ENCODE results near the gene KRTAP17-1.

Gene KRTAP17-1

DNA sequence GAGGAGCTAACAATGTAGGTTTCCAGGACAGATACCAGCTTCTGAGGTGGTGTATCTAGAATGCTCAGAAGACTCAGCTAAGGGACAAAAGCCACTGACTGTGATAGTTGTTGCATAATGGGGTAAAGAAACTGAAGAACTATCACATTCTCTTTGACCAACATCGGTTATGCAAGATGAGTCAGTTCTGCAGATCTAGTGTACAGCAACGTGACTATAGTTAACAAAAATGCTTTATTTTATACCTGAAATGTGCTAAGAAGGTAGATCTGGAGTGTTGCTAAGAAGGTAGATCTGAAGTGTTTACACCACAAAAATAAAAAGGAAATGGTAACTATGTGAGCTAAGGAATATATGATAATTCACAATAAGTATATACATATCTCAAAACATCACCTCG is 47.8 kb downstream of the KRTAP17-1 start (continued):
- TF ChIP-seq, protein P1, sequence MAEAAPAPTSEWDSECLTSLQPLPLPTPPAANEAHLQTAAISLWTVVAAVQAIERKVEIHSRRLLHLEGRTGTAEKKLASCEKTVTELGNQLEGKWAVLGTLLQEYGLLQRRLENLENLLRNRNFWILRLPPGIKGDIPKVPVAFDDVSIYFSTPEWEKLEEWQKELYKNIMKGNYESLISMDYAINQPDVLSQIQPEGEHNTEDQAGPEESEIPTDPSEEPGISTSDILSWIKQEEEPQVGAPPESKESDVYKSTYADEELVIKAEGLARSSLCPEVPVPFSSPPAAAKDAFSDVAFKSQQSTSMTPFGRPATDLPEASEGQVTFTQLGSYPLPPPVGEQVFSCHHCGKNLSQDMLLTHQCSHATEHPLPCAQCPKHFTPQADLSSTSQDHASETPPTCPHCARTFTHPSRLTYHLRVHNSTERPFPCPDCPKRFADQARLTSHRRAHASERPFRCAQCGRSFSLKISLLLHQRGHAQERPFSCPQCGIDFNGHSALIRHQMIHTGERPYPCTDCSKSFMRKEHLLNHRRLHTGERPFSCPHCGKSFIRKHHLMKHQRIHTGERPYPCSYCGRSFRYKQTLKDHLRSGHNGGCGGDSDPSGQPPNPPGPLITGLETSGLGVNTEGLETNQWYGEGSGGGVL (tag by site-specific recombination; IDR thresholded peaks at IDR 0.05) = no peak
- no peak for TF ChIP-seq ZNF211 (tag by site-specific recombination; IDR thresholded peaks at IDR 0.05; ENCODE audit: low read depth)

DNA sequence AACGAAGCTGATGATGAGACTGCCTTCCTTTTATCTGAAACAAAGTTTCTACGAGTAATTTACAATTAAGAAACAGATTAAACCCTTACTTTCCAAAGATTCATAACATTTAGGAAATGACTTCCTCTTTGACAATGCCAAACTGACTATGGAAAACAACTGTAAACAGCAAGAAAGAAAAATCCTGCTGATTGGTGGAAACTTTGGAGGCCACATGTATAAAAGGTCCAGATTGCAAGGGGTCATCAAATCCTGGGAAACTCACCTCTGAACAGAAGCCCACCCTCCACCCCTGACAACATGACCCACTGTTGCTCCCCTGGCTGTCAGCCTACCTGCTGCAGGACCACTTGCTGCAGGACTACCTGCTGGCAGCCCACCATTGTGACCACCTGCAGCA is 50.4 kb downstream of the KRTAP17-1 start, which contains the start of gene KRTAP9-6:
Gene KRTAP9-6 (plus strand): TSS at position 301 of the 400 bp plus-strand sequence. CDS start 0 bp downstream, at position 301.
- H3K27ac ChIP-seq (ENCODE audit: extremely low read depth, low read depth, low read length) = no peak within 1 kb of the TSS
- no peaks in the 10 kb centered on the region for H3K36me3 ChIP-seq (ENCODE audit: control insufficient read depth in 2 of 2, insufficient read depth in 1 of 2, low read length in 2 of 2)
- TF ChIP-seq ZNF211 (tag by site-specific recombination; IDR thresholded peaks at IDR 0.05; ENCODE audit: low read depth) (no peak), ZFP41 (tag by site-specific recombination; IDR thresholded peaks at IDR 0.05; ENCODE audit: borderline replicate concordance) (no peak)
- TF ChIP-seq, protein P2, sequence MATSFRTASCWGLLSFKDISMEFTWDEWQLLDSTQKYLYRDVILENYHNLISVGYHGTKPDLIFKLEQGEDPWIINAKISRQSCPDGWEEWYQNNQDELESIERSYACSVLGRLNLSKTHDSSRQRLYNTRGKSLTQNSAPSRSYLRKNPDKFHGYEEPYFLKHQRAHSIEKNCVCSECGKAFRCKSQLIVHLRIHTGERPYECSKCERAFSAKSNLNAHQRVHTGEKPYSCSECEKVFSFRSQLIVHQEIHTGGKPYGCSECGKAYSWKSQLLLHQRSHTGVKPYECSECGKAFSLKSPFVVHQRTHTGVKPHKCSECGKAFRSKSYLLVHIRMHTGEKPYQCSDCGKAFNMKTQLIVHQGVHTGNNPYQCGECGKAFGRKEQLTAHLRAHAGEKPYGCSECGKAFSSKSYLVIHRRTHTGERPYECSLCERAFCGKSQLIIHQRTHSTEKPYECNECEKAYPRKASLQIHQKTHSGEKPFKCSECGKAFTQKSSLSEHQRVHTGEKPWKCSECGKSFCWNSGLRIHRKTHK (tag by site-specific recombination; IDR thresholded peaks at IDR 0.05) = no peak
- H3K9me3 ChIP-seq (ENCODE audit: control insufficient read depth, insufficient read depth, low read depth, low read length) = no peaks in the 10 kb centered on the region
- ChIA-PET CTCF (no interaction called here), POLR2A (no interaction called here)
- H3K4me1 ChIP-seq (ENCODE audit: control insufficient read depth, insufficient read depth, low read length) = no peaks in the 10 kb centered on the region
- H3K4me3 ChIP-seq (ENCODE audit: low read depth, low read length) = no peak within 1 kb of the TSS

All from HEK293 (cell line).